IPS DF 6.9 (cell line): ENCODE measurements around the gene PLA2G2F.

Source experiments
- DNase-seq: peaks from one replicate; pipeline ENCODE4 v3.0.0-alpha.2; 2013; ENCODE audit warnings: low read depth, low spot score
- H3K27ac ChIP-seq: one replicate; pipeline ENCODE4 v1.5.1; 2013; ENCODE audit warnings: low read length, control low read depth
- H3K27me3 ChIP-seq: 2 replicates; pipeline ENCODE4 v1.6.1; 2013; ENCODE audit warnings: mild to moderate bottlenecking, low read length; ENCODE audit not compliant: control insufficient read depth, insufficient read depth
- H3K36me3 ChIP-seq: 2 replicates; pipeline ENCODE4 v1.6.1; 2013; ENCODE audit warnings: low read length; ENCODE audit not compliant: control insufficient read depth, insufficient read depth
- H3K4me1 ChIP-seq: 2 replicates; pipeline ENCODE4 v1.6.1; 2013; ENCODE audit warnings: low read length; ENCODE audit not compliant: control insufficient read depth, insufficient read depth
- H3K4me3 ChIP-seq: 2 replicates; pipeline ENCODE4 v1.5.1; 2013; ENCODE audit warnings: mild to moderate bottlenecking, low read length
- H3K9me3 ChIP-seq: 2 replicates; pipeline ENCODE4 v1.6.1; 2013; ENCODE audit warnings: low read length, inconsistent platforms; ENCODE audit not compliant: control insufficient read depth, insufficient read depth
- WGBS: extraction: QIAGEN DNeasy Blood & Tissue Kit; methylation state at CpG from one replicate; pipeline ENCODE4 v1.1.7; 2013; ENCODE audit warnings: mixed read lengths, missing lambda C conversion rate; ENCODE audit not compliant: insufficient read length, insufficient coverage; 5-methylcytosine and 5-hydroxymethylcytosine counted together

Gene PLA2G2F

DNA sequence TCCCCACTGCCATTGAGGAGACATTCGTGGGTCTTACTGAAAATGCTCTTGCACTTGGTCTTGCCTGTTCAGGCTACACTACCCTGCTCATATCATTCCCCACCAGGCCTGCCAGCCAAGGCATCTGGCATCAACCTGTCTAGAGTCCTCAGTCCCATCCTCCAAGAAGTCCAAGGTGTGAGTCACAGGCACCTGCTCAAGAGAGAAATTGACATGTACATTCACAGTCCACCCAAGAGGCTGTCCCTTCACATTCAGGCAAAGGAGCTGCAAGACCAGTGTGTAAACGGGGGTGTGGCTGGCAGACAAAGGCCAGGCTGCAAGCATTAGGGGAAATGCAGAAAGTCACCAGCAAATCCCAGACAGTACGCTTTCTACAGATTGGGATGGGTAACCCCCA, 60.3 kb downstream of the PLA2G2F start:
- Histone ChIP-seq H3K9me3 (no peaks in the 10 kb centered on the region), H3K27me3 (no peaks in the 10 kb centered on the region), H3K4me3 (no peak overlapping the region), H3K27ac (no peak overlapping the region), H3K36me3 (no peaks in the 10 kb centered on the region), H3K4me1 (no peaks in the 10 kb centered on the region)
- WGBS: no CpG with 5 or more reads among the region's 3 CpGs
- DNase-seq: no peak

DNA sequence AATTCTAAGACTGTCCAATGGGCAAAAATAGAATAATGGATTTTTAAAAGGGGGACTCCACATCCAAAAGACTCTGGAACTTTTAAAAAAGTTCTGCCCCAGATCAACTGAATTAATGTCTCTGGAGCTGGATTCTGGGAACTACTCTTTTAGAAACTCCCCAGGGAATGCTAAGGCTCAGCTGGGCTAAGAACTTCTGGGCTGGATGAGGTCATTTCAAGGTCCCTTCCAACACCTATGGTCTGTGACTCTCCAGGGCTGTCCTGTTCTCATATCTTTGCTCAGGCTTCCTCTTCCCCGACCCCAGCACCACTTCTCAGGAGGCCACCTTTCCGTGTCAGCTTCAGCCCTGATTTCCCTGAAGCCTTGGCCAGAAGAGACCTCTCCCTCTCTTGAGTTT, 60.7 kb downstream of the PLA2G2F start:
- no peak for DNase-seq
- Histone ChIP-seq H3K27me3 (no peaks in the 10 kb centered on the region), H3K9me3 (no peaks in the 10 kb centered on the region), H3K27ac (no peak overlapping the region), H3K36me3 (no peaks in the 10 kb centered on the region), H3K4me1 (no peaks in the 10 kb centered on the region), H3K4me3 (no peak overlapping the region)
- no CpG with 5 or more reads among the region's 2 CpGs for WGBS
